Transverse colon (tissue), 3 donors: ENCODE measurements around the gene SLC16A9.

Experiments
- CTCF ChIP-seq, 5 experiments: fragments of 200-600 bp in 3 of 5; fragments of 450-650 bp in 2 of 5; sonication (generic) in 3 of 5; IDR thresholded peaks; 1 replicate in 2 of 5; 2 replicates in 3 of 5; pipeline ENCODE4 v1.5.1; 2016 to 2017; ENCODE audit warnings: antibody characterized with exemption in 5 of 5, inconsistent platforms in 3 of 5, mild to moderate bottlenecking in 2 of 5, moderate library complexity in 1 of 5
- POLR2A ChIP-seq: fragments of 450-650 bp; IDR thresholded peaks from one replicate; pipeline ENCODE4 v1.6.1; 2016; ENCODE audit warnings: antibody characterized with exemption, mild to moderate bottlenecking, moderate library complexity

GRCh38 chr10:59625721-59626522 is 83.7 kb downstream of the SLC16A9 start:
- TF ChIP-seq POLR2A (no peak), CTCF (IDR thresholded peaks at IDR 0.05) (peak; percentile 77 to 94 (median 77))
